ENCODE data around the gene CRB3. TPM values are rescaled to one million over a fixed set of nuclear protein-coding genes. Genes with fewer than 3 reads are reported as not detected.
"Not testable (repeated sequence)": the region's sequence is repeated elsewhere in the genome, so short reads cannot be mapped to it uniquely, and the experiment has no call there.

Gene CRB3
- total RNA-seq, 2 experiments from 2014 or later = 1.2 to 1.8 TPM

- H3K9me3 Mint-ChIP-seq (ENCODE audit: low read depth) = no peaks in the 10 kb centered on the region
- no peak for DNase-seq
- H3K27me3 Mint-ChIP-seq = peaks cover 7% of the 10 kb centered on the region
- no peak overlapping the region for H3K27ac Mint-ChIP-seq
- ATAC-seq = no peak
- H3K36me3 Mint-ChIP-seq (ENCODE audit: low read depth) = no peaks in the 10 kb centered on the region
- peaks cover 7% of the 10 kb centered on the region for H3K4me1 Mint-ChIP-seq
- H3K4me3 Mint-ChIP-seq = peak overlapping the region; percentile 68
- ChIA-PET CTCF (interaction anchor here (0.6 kb wide), 1 partner anchor 347 kb away, joined by 3 read pairs; no protein-coding TSS in a partner anchor), POLR2A (interaction anchor here (0.6 kb wide), 1 partner anchor 263 kb away, joined by 3 read pairs; no protein-coding TSS in a partner anchor)
- intact Hi-C loops (cut with DNase I, micrococcal nuclease) = loop anchor here in 1 of 2 experiments (5.0 kb wide), 1 partner anchor 39 kb away; the partner anchor contains the start of gene CRB3
These were observed 37.0 kb downstream of the CRB3 start for GRCh38 chr19:6500837-6501739.

GRCh38 chr19:6501740-6502648 is 37.9 kb downstream of the CRB3 start, which contains the start of gene TUBB4A:
Gene TUBB4A (minus strand): TSS chr19:6502309. CDS start chr19:6502212, 97 bp downstream.
- H3K4me1 Mint-ChIP-seq = peaks cover 7% of the 10 kb centered on the region
- ATAC-seq (peak; percentile 49), DNase-seq (peak; percentile 70)
- no peaks in the 10 kb centered on the region for H3K9me3 Mint-ChIP-seq (ENCODE audit: low read depth)
- peak within 1 kb of the TSS; percentile 68 for H3K4me3 Mint-ChIP-seq
- H3K27ac Mint-ChIP-seq = no peak within 1 kb of the TSS
- peaks cover 7% of the 10 kb centered on the region for H3K27me3 Mint-ChIP-seq
- intact Hi-C loops (cut with DNase I, micrococcal nuclease) = loop anchor here in 1 of 2 experiments (5.0 kb wide), 1 partner anchor 40 kb away; the partner anchor contains the start of gene CRB3
- ChIA-PET CTCF (no interaction called here), POLR2A (interaction anchor here (0.6 kb wide), 1 partner anchor 115 kb away, joined by 3 read pairs; no protein-coding TSS in a partner anchor)
- H3K36me3 Mint-ChIP-seq (ENCODE audit: low read depth) = no peaks in the 10 kb centered on the region

- Mint-ChIP-seq H3K4me1 (peaks cover 7% of the 10 kb centered on the region), H3K27me3 (peaks cover 7% of the 10 kb centered on the region), H3K27ac (no peak overlapping the region), H3K4me3 (no peak overlapping the region), H3K9me3 (ENCODE audit: low read depth) (no peaks in the 10 kb centered on the region), H3K36me3 (ENCODE audit: low read depth) (no peaks in the 10 kb centered on the region)
- no peak for DNase-seq
- CTCF ChIA-PET = interaction anchor here (0.6 to 1.3 kb wide), 5 partner anchors 13 to 277 kb away, joined by 3 read pairs; partner anchors contain the start of gene ALKBH7
- ATAC-seq = no peak
- POLR2A ChIA-PET = no interaction called here
- intact Hi-C loops (cut with DNase I, micrococcal nuclease) = loop anchor here (1.0 to 5.0 kb wide), 3 partner anchors 41 to 79 kb away; partner anchors contain the start of genes CRB3 (in 1 of the 2) and KHSRP (in 1 of the 2)
These were observed 39.5 kb downstream of the CRB3 start for GRCh38 chr19:6503407-6504201.

- H3K36me3 Mint-ChIP-seq (ENCODE audit: low read depth); intact Hi-C loops (cut with DNase I, micrococcal nuclease); H3K9me3 Mint-ChIP-seq (ENCODE audit: low read depth); H3K27ac Mint-ChIP-seq; H3K27me3 Mint-ChIP-seq; H3K4me1 Mint-ChIP-seq; DNase-seq; H3K4me3 Mint-ChIP-seq; POLR2A ChIA-PET; ATAC-seq: not testable (repeated sequence)
- CTCF ChIA-PET = interaction anchor here (0.7 to 1.7 kb wide), 3 partner anchors 9 to 356 kb away, joined by 5 to 6 read pairs (median 5); no protein-coding TSS in a partner anchor
These were observed 44.1 kb downstream of the CRB3 start for GRCh38 chr19:6508028-6508771.

GRCh38 chr19:6509118-6509971 is 45.3 kb downstream of the CRB3 start:
- CTCF ChIA-PET = no interaction called here
- DNase-seq (no peak), ATAC-seq (no peak)
- Mint-ChIP-seq H3K4me1 (no peaks in the 10 kb centered on the region), H3K36me3 (ENCODE audit: low read depth) (no peaks in the 10 kb centered on the region), H3K27me3 (no peaks in the 10 kb centered on the region), H3K9me3 (ENCODE audit: low read depth) (no peaks in the 10 kb centered on the region), H3K4me3 (no peak overlapping the region), H3K27ac (no peak overlapping the region)
- intact Hi-C loops (cut with DNase I, micrococcal nuclease) = no loop called here
- POLR2A ChIA-PET = no interaction called here

GRCh38 chr19:6510618-6511017 is 46.5 kb downstream of the CRB3 start:
- no peaks in the 10 kb centered on the region for H3K36me3 Mint-ChIP-seq (ENCODE audit: low read depth)
- no peaks in the 10 kb centered on the region for H3K4me1 Mint-ChIP-seq
- H3K9me3 Mint-ChIP-seq (ENCODE audit: low read depth) = no peaks in the 10 kb centered on the region
- ATAC-seq = no peak
- H3K4me3 Mint-ChIP-seq = no peak overlapping the region
- ChIA-PET POLR2A (no interaction called here), CTCF (interaction anchor here (0.7 kb wide), 1 partner anchor 1123 kb away, joined by 3 read pairs; the partner anchor contains the start of gene PCP2)
- intact Hi-C loops (cut with DNase I, micrococcal nuclease) = no loop called here
- DNase-seq = no peak
- no peak overlapping the region for H3K27ac Mint-ChIP-seq
- H3K27me3 Mint-ChIP-seq = no peaks in the 10 kb centered on the region

GRCh38 chr19:6514089-6514488 is 50.0 kb downstream of the CRB3 start:
- Mint-ChIP-seq H3K4me1 (peaks cover 26% of the 10 kb centered on the region), H3K27ac (no peak overlapping the region), H3K36me3 (ENCODE audit: low read depth) (no peaks in the 10 kb centered on the region), H3K4me3 (no peak overlapping the region), H3K9me3 (ENCODE audit: low read depth) (no peaks in the 10 kb centered on the region), H3K27me3 (peaks cover 2% of the 10 kb centered on the region)
- POLR2A ChIA-PET = no interaction called here
- DNase-seq (no peak), ATAC-seq (no peak)
- CTCF ChIA-PET = no interaction called here
- intact Hi-C loops (cut with DNase I, micrococcal nuclease) = no loop called here

- Mint-ChIP-seq H3K27ac (no peak overlapping the region), H3K4me3 (peak overlapping the region; percentile 12), H3K9me3 (ENCODE audit: low read depth) (no peaks in the 10 kb centered on the region), H3K27me3 (peaks cover 2% of the 10 kb centered on the region), H3K4me1 (peaks cover 31% of the 10 kb centered on the region), H3K36me3 (ENCODE audit: low read depth) (no peaks in the 10 kb centered on the region)
- CTCF ChIA-PET = no interaction called here
- intact Hi-C loops (cut with DNase I, micrococcal nuclease) = loop anchor here in 1 of 2 experiments (5.0 kb wide), 3 partner anchors 102 to 157 kb away; partner anchors contain the start of gene TNFSF14
- no peak for DNase-seq
- POLR2A ChIA-PET = no interaction called here
- ATAC-seq = no peak
These were observed 51.0 kb downstream of the CRB3 start for GRCh38 chr19:6514926-6515544.

GRCh38 chr19:6516018-6516658 is 52.1 kb downstream of the CRB3 start:
- Mint-ChIP-seq H3K27ac (peak overlapping the region; percentile 93), H3K9me3 (ENCODE audit: low read depth) (no peaks in the 10 kb centered on the region), H3K27me3 (peaks cover 2% of the 10 kb centered on the region), H3K36me3 (ENCODE audit: low read depth) (no peaks in the 10 kb centered on the region), H3K4me3 (peak overlapping the region; percentile 79), H3K4me1 (peaks cover 32% of the 10 kb centered on the region)
- CTCF ChIA-PET = interaction anchor here (0.5 to 2.5 kb wide), 30 partner anchors 9 to 374 kb away, joined by 3 to 23 read pairs (median 4); partner anchors contain the start of gene VAV1
- intact Hi-C loops (cut with DNase I, micrococcal nuclease) = loop anchor here (1.0 to 5.0 kb wide), 13 partner anchors 14 to 285 kb away; partner anchors contain the start of genes CD70 (in 1 of the 2), GPR108 (in 1 of the 2), SH2D3A (in 1 of the 2) and TNFSF14 (in 1 of the 2)
- POLR2A ChIA-PET = interaction anchor here (0.7 to 1.0 kb wide), 3 partner anchors 91 to 257 kb away, joined by 3 to 5 read pairs (median 4); partner anchors contain the start of genes KHSRP and VAV1
- DNase-seq = peak; percentile 87
- ATAC-seq = peak; percentile 65
